Thoracic aorta (tissue), 2 donors: Measurements from ENCODE around the gene SLC45A2. TPM values are rescaled to one million over a fixed set of nuclear protein-coding genes. Genes with fewer than 3 reads are reported as not detected.

ENCODE experiments used
- ATAC-seq: fragments of 150-250 bp; one replicate; pipeline ENCODE4 v1.8.0; 2017; ENCODE audit warnings: low read depth; ENCODE audit not compliant: insufficient number of reproducible peaks, low FRiP score
- DNase-seq: peaks from one replicate; pipeline ENCODE4 v3.0.0-alpha.2; 2020; ENCODE audit warnings: low spot score
- H3K27ac ChIP-seq, 2 donors: fragments of 200-600 bp; sonication (generic); 1 replicate in 1 of 2; 2 replicates in 1 of 2; pipeline ENCODE4 v1.5.1; 2016; ENCODE audit warnings: mild to moderate bottlenecking in 2 of 2, moderate library complexity in 2 of 2
- H3K27me3 ChIP-seq: fragments of 200-600 bp; sonication (generic); replicated peaks from 2 replicates; pipeline ENCODE4 v1.6.0; 2016; ENCODE audit warnings: mild to moderate bottlenecking; ENCODE audit not compliant: insufficient read depth
- H3K36me3 ChIP-seq: fragments of 200-600 bp; sonication (generic); one replicate; pipeline ENCODE4 v1.5.1; 2016
- H3K4me1 ChIP-seq, 2 donors: fragments of 200-600 bp; sonication (generic); 1 replicate in 1 of 2; 2 replicates in 1 of 2; pipeline versions ENCODE4 v1.5.1 to v1.6.0; 2016; ENCODE audit warnings: low read depth in 2 of 2, mild to moderate bottlenecking in 1 of 2; ENCODE audit not compliant: control insufficient read depth in 1 of 2
- H3K4me3 ChIP-seq: fragments of 200-600 bp; sonication (generic); 2 replicates; pipeline ENCODE4 v1.5.1; 2016; ENCODE audit warnings: mild to moderate bottlenecking
- H3K9me3 ChIP-seq: fragments of 200-600 bp; sonication (generic); 2 replicates; pipeline ENCODE4 v1.5.1; 2016
- CTCF ChIP-seq: fragments of 200-600 bp; sonication (generic); IDR thresholded peaks from one replicate; pipeline ENCODE4 v1.5.1; 2019; ENCODE audit warnings: antibody characterized with exemption
- total RNA-seq, 2 donors: library from RNA; depleted of rRNA; stranded (reverse); fragments of >200 nt; gene quantifications; one replicate each; pipeline versions ENCODE4 v1.1.0 to v1.2.3, GENCODE V29; 2016

The SLC45A2 gene
- total RNA-seq, 2 donors from 2014 or later = not detected

- H3K9me3 ChIP-seq = no peaks in the 10 kb centered on the region
- ATAC-seq (no peak), DNase-seq (no peak)
- no peaks in the 10 kb centered on the region for H3K27me3 ChIP-seq
- peaks cover 4% of the 10 kb centered on the region for H3K36me3 ChIP-seq
- no peak for TF ChIP-seq CTCF
- no peak overlapping the region for H3K4me3 ChIP-seq
- no peak overlapping the region for H3K27ac ChIP-seq
- H3K4me1 ChIP-seq = peaks cover 5 to 14% of the 10 kb centered on the region in 2 donors
Measured at GRCh38 chr5:34002629-34003328, 18.3 kb upstream of the SLC45A2 start.

GRCh38 chr5:34001241-34001841 is 16.8 kb upstream of the SLC45A2 start:
- H3K4me1 ChIP-seq = peaks cover 0 to 10% of the 10 kb centered on the region in 2 donors
- H3K9me3 ChIP-seq = no peaks in the 10 kb centered on the region
- H3K4me3 ChIP-seq = no peak overlapping the region
- H3K36me3 ChIP-seq = peaks cover 4% of the 10 kb centered on the region
- no peak overlapping the region for H3K27ac ChIP-seq
- H3K27me3 ChIP-seq = no peaks in the 10 kb centered on the region
- no peak for DNase-seq
- no peak for ATAC-seq
- TF ChIP-seq CTCF = no peak

GRCh38 chr5:33999978-34000377 is 15.5 kb upstream of the SLC45A2 start:
- Histone ChIP-seq H3K27me3 (no peaks in the 10 kb centered on the region), H3K27ac (no peak overlapping the region), H3K4me1 (peaks cover 0 to 6% of the 10 kb centered on the region in 2 donors), H3K9me3 (no peaks in the 10 kb centered on the region), H3K36me3 (peaks cover 4% of the 10 kb centered on the region), H3K4me3 (no peak overlapping the region)
- DNase-seq (no peak), ATAC-seq (no peak)
- no peak for TF ChIP-seq CTCF

GRCh38 chr5:33997331-33997983 is 13.0 kb upstream of the SLC45A2 start:
- Histone ChIP-seq H3K4me1 (peaks cover 0 to 6% of the 10 kb centered on the region in 2 donors), H3K27ac (peak overlapping the region; percentile 33 to 54), H3K27me3 (no peaks in the 10 kb centered on the region), H3K4me3 (no peak overlapping the region), H3K9me3 (no peaks in the 10 kb centered on the region), H3K36me3 (peaks cover 6% of the 10 kb centered on the region)
- DNase-seq (peak; percentile 8), ATAC-seq (peak; percentile 53)
- TF ChIP-seq CTCF = peak; percentile 50

- DNase-seq (no peak), ATAC-seq (no peak)
- H3K27ac ChIP-seq = no peak overlapping the region
- peaks cover 2% of the 10 kb centered on the region for H3K36me3 ChIP-seq
- H3K9me3 ChIP-seq = no peaks in the 10 kb centered on the region
- H3K4me1 ChIP-seq = peaks cover 0 to 6% of the 10 kb centered on the region in 2 donors
- TF ChIP-seq CTCF = no peak
- no peak overlapping the region for H3K4me3 ChIP-seq
- H3K27me3 ChIP-seq = no peaks in the 10 kb centered on the region
Measured at GRCh38 chr5:33995865-33996264, 11.4 kb upstream of the SLC45A2 start.
